Thoracic aorta (tissue), 2 donors: ENCODE data around the gene SCGB1D1. TPM values are rescaled to one million over a fixed set of nuclear protein-coding genes. Genes with fewer than 3 reads are reported as not detected.

Experiments
- ATAC-seq: fragments of 150-250 bp; one replicate; pipeline ENCODE4 v1.8.0; 2017; ENCODE audit warnings: low read depth; ENCODE audit not compliant: insufficient number of reproducible peaks, low FRiP score
- DNase-seq: peaks from one replicate; pipeline ENCODE4 v3.0.0-alpha.2; 2020; ENCODE audit warnings: low spot score
- H3K27ac ChIP-seq, 2 donors: fragments of 200-600 bp; sonication (generic); 1 replicate in 1 of 2; 2 replicates in 1 of 2; pipeline ENCODE4 v1.5.1; 2016; ENCODE audit warnings: mild to moderate bottlenecking in 2 of 2, moderate library complexity in 2 of 2
- H3K27me3 ChIP-seq: fragments of 200-600 bp; sonication (generic); replicated peaks from 2 replicates; pipeline ENCODE4 v1.6.0; 2016; ENCODE audit warnings: mild to moderate bottlenecking; ENCODE audit not compliant: insufficient read depth
- H3K36me3 ChIP-seq: fragments of 200-600 bp; sonication (generic); one replicate; pipeline ENCODE4 v1.5.1; 2016
- H3K4me1 ChIP-seq, 2 donors: fragments of 200-600 bp; sonication (generic); 1 replicate in 1 of 2; 2 replicates in 1 of 2; pipeline versions ENCODE4 v1.5.1 to v1.6.0; 2016; ENCODE audit warnings: low read depth in 2 of 2, mild to moderate bottlenecking in 1 of 2; ENCODE audit not compliant: control insufficient read depth in 1 of 2
- H3K4me3 ChIP-seq: fragments of 200-600 bp; sonication (generic); 2 replicates; pipeline ENCODE4 v1.5.1; 2016; ENCODE audit warnings: mild to moderate bottlenecking
- H3K9me3 ChIP-seq: fragments of 200-600 bp; sonication (generic); 2 replicates; pipeline ENCODE4 v1.5.1; 2016
- total RNA-seq, 2 donors: library from RNA; depleted of rRNA; stranded (reverse); fragments of >200 nt; gene quantifications; one replicate each; pipeline versions ENCODE4 v1.1.0 to v1.2.3, GENCODE V29; 2016
- TF ChIP-seq, protein P1 (sequence below): fragments of 200-600 bp; sonication (generic); IDR thresholded peaks from one replicate; pipeline ENCODE4 v1.5.1; 2019; ENCODE audit warnings: antibody characterized with exemption

Gene SCGB1D1, protein sequence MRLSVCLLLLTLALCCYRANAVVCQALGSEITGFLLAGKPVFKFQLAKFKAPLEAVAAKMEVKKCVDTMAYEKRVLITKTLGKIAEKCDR
- not detected for total RNA-seq

DNA sequence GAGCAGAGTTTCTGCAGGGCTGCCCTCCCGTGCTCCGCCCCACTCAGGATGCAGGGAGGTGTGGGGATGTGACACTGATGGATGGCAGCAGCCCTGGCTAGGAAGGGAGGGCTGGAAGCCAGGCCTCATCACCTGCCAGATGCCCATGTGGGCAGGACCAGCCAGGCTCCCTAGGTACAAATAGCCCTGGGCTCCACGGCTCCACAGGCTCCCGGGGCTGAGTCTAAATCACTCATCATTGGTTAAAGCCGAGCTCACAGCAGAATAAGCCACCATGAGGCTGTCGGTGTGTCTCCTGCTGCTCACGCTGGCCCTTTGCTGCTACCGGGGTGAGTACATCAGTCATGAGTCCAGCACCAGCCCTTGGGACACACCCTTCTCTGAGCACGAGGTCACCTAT is at the start of gene SCGB1D1:
Gene SCGB1D1 (plus strand): TSS at position 206 of the 400 bp plus-strand sequence. CDS start 69 bp downstream, at position 275.
- DNase-seq (no peak), ATAC-seq (no peak)
- TF ChIP-seq, protein P1, sequence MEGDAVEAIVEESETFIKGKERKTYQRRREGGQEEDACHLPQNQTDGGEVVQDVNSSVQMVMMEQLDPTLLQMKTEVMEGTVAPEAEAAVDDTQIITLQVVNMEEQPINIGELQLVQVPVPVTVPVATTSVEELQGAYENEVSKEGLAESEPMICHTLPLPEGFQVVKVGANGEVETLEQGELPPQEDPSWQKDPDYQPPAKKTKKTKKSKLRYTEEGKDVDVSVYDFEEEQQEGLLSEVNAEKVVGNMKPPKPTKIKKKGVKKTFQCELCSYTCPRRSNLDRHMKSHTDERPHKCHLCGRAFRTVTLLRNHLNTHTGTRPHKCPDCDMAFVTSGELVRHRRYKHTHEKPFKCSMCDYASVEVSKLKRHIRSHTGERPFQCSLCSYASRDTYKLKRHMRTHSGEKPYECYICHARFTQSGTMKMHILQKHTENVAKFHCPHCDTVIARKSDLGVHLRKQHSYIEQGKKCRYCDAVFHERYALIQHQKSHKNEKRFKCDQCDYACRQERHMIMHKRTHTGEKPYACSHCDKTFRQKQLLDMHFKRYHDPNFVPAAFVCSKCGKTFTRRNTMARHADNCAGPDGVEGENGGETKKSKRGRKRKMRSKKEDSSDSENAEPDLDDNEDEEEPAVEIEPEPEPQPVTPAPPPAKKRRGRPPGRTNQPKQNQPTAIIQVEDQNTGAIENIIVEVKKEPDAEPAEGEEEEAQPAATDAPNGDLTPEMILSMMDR: no peak
- Histone ChIP-seq H3K27me3 (no peaks in the 10 kb centered on the region), H3K27ac (no peak within 1 kb of the TSS), H3K4me3 (no peak within 1 kb of the TSS), H3K36me3 (no peaks in the 10 kb centered on the region), H3K9me3 (no peaks in the 10 kb centered on the region), H3K4me1 (no peaks in the 10 kb centered on the region)

DNA sequence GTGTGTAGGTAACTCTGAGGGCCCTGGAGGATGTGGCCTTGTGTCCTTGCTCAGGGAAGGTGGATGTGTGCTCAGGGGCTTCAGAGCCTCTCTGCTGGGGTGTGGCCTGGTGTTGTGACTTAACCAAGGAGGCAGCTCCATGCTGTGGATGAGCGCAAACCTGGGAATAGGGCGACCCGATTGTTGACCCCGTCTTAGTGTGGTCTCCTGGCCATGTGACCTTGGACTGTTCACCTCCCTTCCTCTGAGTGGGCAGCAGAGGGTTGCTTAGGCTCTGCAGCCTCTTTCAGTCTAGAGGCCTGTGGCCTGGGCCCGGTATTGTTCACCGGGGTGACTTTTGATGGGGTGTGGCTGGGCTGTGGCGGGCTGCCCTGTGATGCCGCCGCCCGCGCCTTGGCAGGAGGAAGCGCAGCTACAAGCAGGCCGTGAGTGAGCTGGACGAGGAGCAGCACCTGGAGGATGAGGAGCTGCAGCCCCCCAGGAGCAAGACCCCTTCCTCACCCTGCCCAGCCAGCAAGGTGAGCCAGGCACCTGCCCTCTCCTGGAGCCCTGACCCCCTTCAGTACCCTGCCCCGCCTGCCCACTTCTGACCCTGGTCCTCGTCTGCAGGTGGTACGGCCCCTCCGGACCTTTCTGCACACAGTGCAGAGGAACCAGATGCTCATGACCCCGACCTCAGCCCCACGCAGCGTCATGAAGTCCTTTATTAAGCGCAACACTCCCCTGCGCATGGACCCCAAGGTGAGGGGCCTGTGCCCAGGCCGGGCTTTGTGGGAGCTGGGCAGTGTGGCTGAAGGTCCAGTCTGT is 49.5 kb upstream of the SCGB1D1 start:
- H3K9me3 ChIP-seq: no peaks in the 10 kb centered on the region
- H3K36me3 ChIP-seq: peaks cover 43% of the 10 kb centered on the region
- H3K27ac ChIP-seq: no peak overlapping the region
- no peaks in the 10 kb centered on the region for H3K4me1 ChIP-seq
- no peaks in the 10 kb centered on the region for H3K27me3 ChIP-seq
- ATAC-seq (no peak), DNase-seq (no peak)
- TF ChIP-seq, protein P1: no peak
- no peak overlapping the region for H3K4me3 ChIP-seq

DNA sequence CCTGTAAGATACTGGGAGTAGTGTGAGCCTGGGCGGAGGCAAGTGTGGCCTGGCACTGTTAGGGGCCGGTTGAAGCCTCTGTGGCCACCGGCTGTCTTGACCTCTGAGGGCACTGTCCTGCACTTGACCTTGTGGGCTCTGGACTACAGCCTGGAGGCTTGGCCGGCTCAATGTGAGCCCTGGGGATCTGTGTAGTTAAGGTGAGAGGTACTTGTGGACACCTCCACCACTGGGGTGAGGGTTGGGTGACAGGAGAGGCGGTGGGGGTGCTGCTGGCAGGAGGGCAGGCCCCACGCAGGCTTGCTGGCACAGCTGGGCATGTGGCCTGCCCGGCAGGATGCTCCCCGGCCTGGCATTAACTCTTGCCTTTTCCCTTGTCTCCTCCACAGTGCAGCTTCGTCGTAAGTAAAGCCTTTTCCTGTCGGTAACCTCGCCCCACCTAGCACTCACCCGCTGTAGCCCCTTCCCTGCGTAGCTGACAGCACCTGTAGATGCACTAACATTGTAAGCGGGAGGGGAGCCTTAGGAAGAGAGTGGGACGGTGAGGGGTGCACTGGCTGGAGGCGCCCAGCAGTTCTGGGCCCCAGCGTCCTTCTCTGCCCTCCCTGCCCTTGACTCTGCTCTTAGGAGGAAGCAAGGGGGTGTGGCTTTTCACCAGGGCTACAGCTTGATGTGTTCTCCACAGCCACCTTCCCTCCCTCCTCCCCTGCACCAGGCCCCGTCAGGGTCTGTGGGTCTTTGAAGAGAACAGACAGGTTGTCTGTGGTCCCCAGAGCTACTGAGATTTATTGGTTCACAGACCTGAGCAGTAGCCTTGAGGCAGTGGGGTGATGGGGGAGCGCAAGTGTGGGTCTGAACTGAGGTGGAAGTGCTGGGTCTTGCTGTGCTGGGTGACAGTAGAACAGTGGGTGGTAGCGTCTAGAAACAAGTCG is 48.6 kb upstream of the SCGB1D1 start:
- no peaks in the 10 kb centered on the region for H3K4me1 ChIP-seq
- DNase-seq (no peak), ATAC-seq (no peak)
- no peak overlapping the region for H3K27ac ChIP-seq
- no peaks in the 10 kb centered on the region for H3K27me3 ChIP-seq
- H3K9me3 ChIP-seq: no peaks in the 10 kb centered on the region
- no peak overlapping the region for H3K4me3 ChIP-seq
- TF ChIP-seq, protein P1: no peak
- H3K36me3 ChIP-seq: peaks cover 47% of the 10 kb centered on the region

DNA sequence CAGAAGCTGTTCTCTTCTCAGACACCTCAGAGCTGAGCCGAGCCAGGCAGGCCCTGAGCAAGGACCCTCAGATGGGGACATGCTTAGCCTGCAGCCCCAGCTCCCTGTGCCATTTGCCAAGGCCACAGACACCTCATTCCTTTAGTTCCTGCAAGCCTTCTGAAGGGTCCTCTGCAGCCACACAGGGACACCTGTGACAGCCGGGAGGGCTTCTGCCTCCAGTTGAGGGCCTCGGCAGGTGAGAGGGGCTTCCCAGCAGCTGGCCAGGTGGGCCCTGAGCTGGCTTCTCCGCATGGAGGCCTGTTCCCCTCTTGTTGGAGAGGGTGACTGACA is 48.0 kb upstream of the SCGB1D1 start:
- ATAC-seq (no peak), DNase-seq (no peak)
- no peaks in the 10 kb centered on the region for H3K27me3 ChIP-seq
- H3K36me3 ChIP-seq: peaks cover 49% of the 10 kb centered on the region
- H3K4me1 ChIP-seq: no peaks in the 10 kb centered on the region
- H3K9me3 ChIP-seq: no peaks in the 10 kb centered on the region
- no peak overlapping the region for H3K27ac ChIP-seq
- H3K4me3 ChIP-seq: no peak overlapping the region
- TF ChIP-seq, protein P1: no peak

DNA sequence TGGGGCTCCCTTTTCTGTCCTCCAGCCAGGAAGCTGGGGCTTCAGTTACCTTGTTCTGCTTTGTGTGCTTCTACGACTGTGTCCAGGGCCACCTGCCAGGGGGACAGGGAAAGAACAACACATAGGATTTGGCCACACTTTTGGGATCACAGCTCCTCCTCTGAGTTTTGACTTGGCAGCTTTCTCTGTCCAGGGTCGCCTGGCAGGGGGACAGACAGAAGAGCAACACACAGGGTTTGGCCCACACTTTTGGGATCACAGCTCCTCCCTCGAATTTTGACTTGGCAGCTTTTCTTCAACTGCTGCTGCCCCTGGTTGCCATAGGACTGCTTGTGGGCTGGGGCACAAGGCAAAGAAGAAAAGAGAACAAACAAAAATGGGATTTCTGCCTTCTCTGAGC is 47.1 kb upstream of the SCGB1D1 start:
- Histone ChIP-seq H3K36me3 (peaks cover 55% of the 10 kb centered on the region), H3K9me3 (no peaks in the 10 kb centered on the region), H3K4me3 (no peak overlapping the region), H3K27me3 (no peaks in the 10 kb centered on the region), H3K27ac (no peak overlapping the region), H3K4me1 (no peaks in the 10 kb centered on the region)
- TF ChIP-seq, protein P1: no peak
- DNase-seq (no peak), ATAC-seq (no peak)
